RWPE2 (cell line): Measurements from ENCODE around the gene LHFPL2.

Source experiments
- ATAC-seq: fragments of 200-7000 bp; cut with Tn5 transposase; 3 replicates; pipeline ENCODE4 v1.9.1; 2021; ENCODE audit warnings: low read depth
- DNase-seq: peaks from one replicate; pipeline ENCODE4 v3.0.0-alpha.2; 2020; ENCODE audit warnings: low spot score
- H3K27ac ChIP-seq: fragments of 450-650 bp; 2 replicates; pipeline ENCODE4 v1.5.1; 2017; ENCODE audit warnings: mild to moderate bottlenecking; ENCODE audit not compliant: poor library complexity, severe bottlenecking
- H3K27me3 ChIP-seq: fragments of 250-450 bp; sonication (Bioruptor Pico); 2 replicates; pipeline ENCODE4 v1.5.1; 2021; ENCODE audit warnings: mild to moderate bottlenecking, moderate library complexity; ENCODE audit not compliant: insufficient read depth, poor library complexity, severe bottlenecking
- H3K36me3 ChIP-seq: fragments of 250-450 bp; sonication (Bioruptor Pico); 2 replicates; pipeline ENCODE4 v1.5.1; 2020; ENCODE audit warnings: low read depth, mild to moderate bottlenecking, moderate library complexity
- H3K4me1 ChIP-seq: fragments of 250-450 bp; sonication (Bioruptor Pico); 2 replicates; pipeline ENCODE4 v1.5.1; 2021; ENCODE audit warnings: mild to moderate bottlenecking, moderate library complexity; ENCODE audit not compliant: insufficient read depth, poor library complexity, severe bottlenecking
- H3K4me3 ChIP-seq: fragments of 250-450 bp; sonication (Bioruptor Pico); 2 replicates; pipeline ENCODE4 v1.5.1; 2021; ENCODE audit warnings: mild to moderate bottlenecking, moderate library complexity; ENCODE audit not compliant: severe bottlenecking
- H3K9me3 ChIP-seq: fragments of 250-450 bp; sonication (Bioruptor Pico); 2 replicates; pipeline ENCODE4 v1.5.1; 2021; ENCODE audit warnings: mild to moderate bottlenecking, moderate library complexity; ENCODE audit not compliant: severe bottlenecking
- TF ChIP-seq, protein P1 (sequence below): fragments of 450-650 bp; IDR thresholded peaks from one replicate; pipeline ENCODE4 v1.5.1; 2017; ENCODE audit warnings: mild to moderate bottlenecking, moderate library complexity; ENCODE audit not compliant: poor library complexity, severe bottlenecking

LHFPL2 gene

DNA sequence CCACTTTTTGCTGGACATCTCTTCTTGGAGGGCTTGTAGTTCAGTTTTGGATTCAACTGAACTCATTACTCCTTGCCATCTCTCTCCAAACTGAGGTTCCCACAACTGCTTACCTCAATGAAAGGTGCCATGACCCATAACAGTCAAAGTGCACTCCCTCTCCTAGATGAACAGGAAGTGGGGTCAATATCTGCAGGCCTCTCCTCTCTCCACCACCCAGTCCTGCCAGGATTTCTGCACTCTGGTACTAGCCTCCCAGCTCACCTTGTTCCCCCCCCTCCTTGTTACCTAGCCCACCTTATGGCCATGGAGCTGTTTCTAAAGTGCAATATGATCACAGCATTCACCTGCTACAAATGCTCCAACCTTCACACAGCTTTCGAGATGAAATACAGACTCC is 5.9 kb downstream of the LHFPL2 start:
- peaks cover 40% of the 10 kb centered on the region for H3K36me3 ChIP-seq
- H3K27ac ChIP-seq: no peak overlapping the region
- no peak for DNase-seq
- TF ChIP-seq, protein P1, sequence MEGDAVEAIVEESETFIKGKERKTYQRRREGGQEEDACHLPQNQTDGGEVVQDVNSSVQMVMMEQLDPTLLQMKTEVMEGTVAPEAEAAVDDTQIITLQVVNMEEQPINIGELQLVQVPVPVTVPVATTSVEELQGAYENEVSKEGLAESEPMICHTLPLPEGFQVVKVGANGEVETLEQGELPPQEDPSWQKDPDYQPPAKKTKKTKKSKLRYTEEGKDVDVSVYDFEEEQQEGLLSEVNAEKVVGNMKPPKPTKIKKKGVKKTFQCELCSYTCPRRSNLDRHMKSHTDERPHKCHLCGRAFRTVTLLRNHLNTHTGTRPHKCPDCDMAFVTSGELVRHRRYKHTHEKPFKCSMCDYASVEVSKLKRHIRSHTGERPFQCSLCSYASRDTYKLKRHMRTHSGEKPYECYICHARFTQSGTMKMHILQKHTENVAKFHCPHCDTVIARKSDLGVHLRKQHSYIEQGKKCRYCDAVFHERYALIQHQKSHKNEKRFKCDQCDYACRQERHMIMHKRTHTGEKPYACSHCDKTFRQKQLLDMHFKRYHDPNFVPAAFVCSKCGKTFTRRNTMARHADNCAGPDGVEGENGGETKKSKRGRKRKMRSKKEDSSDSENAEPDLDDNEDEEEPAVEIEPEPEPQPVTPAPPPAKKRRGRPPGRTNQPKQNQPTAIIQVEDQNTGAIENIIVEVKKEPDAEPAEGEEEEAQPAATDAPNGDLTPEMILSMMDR: no peak
- peaks cover 56% of the 10 kb centered on the region for H3K4me1 ChIP-seq
- ATAC-seq: no peak
- no peaks in the 10 kb centered on the region for H3K9me3 ChIP-seq
- no peaks in the 10 kb centered on the region for H3K27me3 ChIP-seq
- H3K4me3 ChIP-seq: no peak overlapping the region

DNA sequence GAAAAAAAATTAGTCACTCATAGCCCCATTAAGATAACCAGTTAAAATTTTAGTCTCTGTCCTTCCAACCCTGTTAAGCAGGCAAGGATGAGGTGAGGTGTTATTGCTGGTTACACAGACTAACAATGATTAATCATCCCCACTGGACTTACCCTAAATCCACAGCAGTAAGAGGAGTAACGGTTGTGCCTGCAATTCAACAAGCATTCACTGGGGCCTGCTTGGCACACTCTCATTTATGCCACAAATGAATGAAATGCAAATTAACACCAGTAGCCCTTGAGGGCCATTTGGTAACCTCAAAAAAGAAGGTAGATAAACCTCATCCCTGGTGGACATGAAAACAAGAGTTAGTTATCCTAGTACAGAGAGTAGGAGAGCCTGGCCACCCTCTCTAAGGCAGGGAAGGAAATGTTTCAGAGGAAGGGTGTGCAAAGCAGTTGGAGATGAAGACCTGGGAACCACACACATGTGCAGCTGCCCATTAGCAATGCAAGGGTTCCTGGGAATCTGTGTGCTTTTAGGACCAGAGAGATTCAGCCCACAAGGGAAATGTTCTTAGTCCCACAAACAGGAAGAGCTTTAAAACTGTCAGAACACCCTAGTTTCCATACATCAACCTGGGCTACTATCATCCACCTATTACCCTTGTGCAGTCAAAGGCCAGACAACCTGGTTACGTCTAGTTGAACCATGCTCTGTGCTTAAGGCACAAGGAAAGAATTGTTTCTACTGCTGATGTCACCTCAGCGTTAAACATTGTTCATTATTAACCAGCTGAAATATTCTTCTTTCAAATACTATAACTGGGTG is 7.7 kb downstream of the LHFPL2 start:
- Histone ChIP-seq H3K36me3 (peaks cover 26% of the 10 kb centered on the region), H3K9me3 (no peaks in the 10 kb centered on the region), H3K4me3 (no peak overlapping the region), H3K4me1 (peaks cover 49% of the 10 kb centered on the region), H3K27ac (peak overlapping the region; percentile 84), H3K27me3 (no peaks in the 10 kb centered on the region)
- TF ChIP-seq, protein P1: no peak
- DNase-seq: no peak
- peak; percentile 40 for ATAC-seq

DNA sequence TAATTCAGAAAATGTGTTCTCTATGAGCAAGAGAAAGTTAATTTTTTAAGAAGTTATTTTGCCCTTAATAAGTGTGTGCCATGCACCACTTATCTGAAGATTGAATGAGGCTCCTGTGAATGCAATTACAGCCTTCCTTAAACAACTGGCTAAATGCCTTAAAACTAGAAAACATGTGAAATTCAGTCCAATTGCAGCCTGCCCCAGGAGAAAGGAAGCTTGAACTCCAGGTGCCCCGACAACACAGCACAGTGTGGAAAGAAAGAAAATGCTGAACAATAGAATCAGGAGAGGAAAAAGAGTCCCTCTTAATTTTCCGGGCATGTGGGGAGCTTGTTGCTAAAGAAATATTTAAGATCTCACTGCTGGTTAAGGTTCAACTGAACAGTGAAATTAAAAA is 8.8 kb downstream of the LHFPL2 start:
- H3K4me1 ChIP-seq: peaks cover 47% of the 10 kb centered on the region
- peak overlapping the region; percentile 84 for H3K27ac ChIP-seq
- H3K27me3 ChIP-seq: no peaks in the 10 kb centered on the region
- H3K9me3 ChIP-seq: no peaks in the 10 kb centered on the region
- DNase-seq (no peak), ATAC-seq (no peak)
- TF ChIP-seq, protein P1: no peak
- H3K36me3 ChIP-seq: peaks cover 17% of the 10 kb centered on the region
- no peak overlapping the region for H3K4me3 ChIP-seq

DNA sequence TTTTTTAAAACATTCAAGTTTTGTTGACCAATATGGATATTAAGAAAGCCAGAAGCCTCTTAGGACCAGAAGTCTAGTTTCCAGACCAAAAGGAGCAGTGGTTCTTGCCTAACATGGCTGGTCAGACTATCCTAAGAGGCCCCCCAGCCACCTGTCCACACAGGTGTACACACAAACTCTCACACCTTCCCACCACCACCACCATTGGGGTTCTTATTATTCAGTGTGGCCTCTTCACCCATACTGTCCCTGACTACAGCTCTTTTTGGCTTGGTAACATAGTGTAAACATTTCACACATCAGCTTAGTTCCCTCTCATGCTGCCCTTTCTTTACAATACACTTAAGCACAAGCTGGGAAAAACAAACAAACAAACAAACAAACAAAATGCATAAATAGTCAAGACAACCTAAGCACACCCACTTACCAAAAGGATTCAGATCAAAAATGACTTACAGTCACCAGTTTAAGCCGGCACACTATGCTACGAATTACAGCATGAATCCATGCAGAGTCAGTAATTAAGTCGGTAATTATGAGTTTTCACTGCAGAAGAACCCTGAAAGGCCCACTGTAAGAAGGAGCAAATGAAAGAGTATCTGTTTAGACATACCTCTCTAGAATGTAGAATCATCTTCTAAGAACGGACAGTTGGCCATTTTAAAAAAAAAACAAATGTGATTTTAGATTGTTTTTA is 9.5 kb downstream of the LHFPL2 start:
- Histone ChIP-seq H3K36me3 (peaks cover 11% of the 10 kb centered on the region), H3K27ac (peak overlapping the region; percentile 84), H3K9me3 (no peaks in the 10 kb centered on the region), H3K4me1 (peaks cover 47% of the 10 kb centered on the region), H3K4me3 (no peak overlapping the region), H3K27me3 (no peaks in the 10 kb centered on the region)
- DNase-seq (no peak), ATAC-seq (no peak)
- TF ChIP-seq, protein P1: no peak
